HL-60 (cell line): ENCODE results near the gene DNAH8.
A peak's percentile ranks its signal among the peaks of the same experiment; 100 is the strongest.

Experiments
- DNase-seq, 2 experiments: peaks; one replicate each; pipeline ENCODE4 v3.0.0-alpha.2; 2010 to 2020; ENCODE audit warnings: low read depth in 1 of 2, low spot score in 1 of 2
- H3K27ac ChIP-seq: fragments of 250-450 bp; sonication (Bioruptor Pico); replicated peaks from 2 replicates; pipeline ENCODE4 v1.5.1; 2020; ENCODE audit warnings: mild to moderate bottlenecking, moderate library complexity
- H3K27me3 ChIP-seq: fragments of 250-450 bp; sonication (Bioruptor Pico); 2 replicates; pipeline ENCODE4 v1.5.1; 2021; ENCODE audit warnings: mild to moderate bottlenecking, moderate library complexity; ENCODE audit not compliant: insufficient read depth, poor library complexity, severe bottlenecking
- H3K4me3 ChIP-seq: replicated peaks from 2 replicates; pipeline ENCODE4 v1.5.1; 2011; ENCODE audit warnings: mild to moderate bottlenecking, control low read depth, low read length; ENCODE audit not compliant: insufficient read depth
- GABPA ChIP-seq: IDR thresholded peaks from 2 replicates; pipeline ENCODE4 v1.6.1; 2012; ENCODE audit warnings: low read depth
- POLR2AphosphoS5 ChIP-seq: IDR thresholded peaks from 2 replicates; pipeline ENCODE4 v1.6.1; 2012; ENCODE audit warnings: low read depth
- REST ChIP-seq: IDR thresholded peaks from 2 replicates; pipeline ENCODE4 v1.6.1; 2012; ENCODE audit warnings: low read depth; ENCODE audit not compliant: insufficient replicate concordance
- SPI1 ChIP-seq: IDR thresholded peaks from 2 replicates; pipeline ENCODE4 v1.6.1; 2012; ENCODE audit warnings: low read depth, mild to moderate bottlenecking, borderline replicate concordance
- TF ChIP-seq, protein P1 (sequence below): IDR thresholded peaks from one replicate; pipeline ENCODE4 v1.5.1; 2011; ENCODE audit warnings: low read length, control low read depth, inconsistent platforms; ENCODE audit not compliant: insufficient read depth

The DNAH8 gene

GRCh38 chr6:39021779-39022178 lies 306.7 kb downstream of the DNAH8 start:
- no peak for DNase-seq
- TF ChIP-seq GABPA: no peak
- no peak for TF ChIP-seq POLR2AphosphoS5
- no peak for TF ChIP-seq REST
- TF ChIP-seq, protein P1, sequence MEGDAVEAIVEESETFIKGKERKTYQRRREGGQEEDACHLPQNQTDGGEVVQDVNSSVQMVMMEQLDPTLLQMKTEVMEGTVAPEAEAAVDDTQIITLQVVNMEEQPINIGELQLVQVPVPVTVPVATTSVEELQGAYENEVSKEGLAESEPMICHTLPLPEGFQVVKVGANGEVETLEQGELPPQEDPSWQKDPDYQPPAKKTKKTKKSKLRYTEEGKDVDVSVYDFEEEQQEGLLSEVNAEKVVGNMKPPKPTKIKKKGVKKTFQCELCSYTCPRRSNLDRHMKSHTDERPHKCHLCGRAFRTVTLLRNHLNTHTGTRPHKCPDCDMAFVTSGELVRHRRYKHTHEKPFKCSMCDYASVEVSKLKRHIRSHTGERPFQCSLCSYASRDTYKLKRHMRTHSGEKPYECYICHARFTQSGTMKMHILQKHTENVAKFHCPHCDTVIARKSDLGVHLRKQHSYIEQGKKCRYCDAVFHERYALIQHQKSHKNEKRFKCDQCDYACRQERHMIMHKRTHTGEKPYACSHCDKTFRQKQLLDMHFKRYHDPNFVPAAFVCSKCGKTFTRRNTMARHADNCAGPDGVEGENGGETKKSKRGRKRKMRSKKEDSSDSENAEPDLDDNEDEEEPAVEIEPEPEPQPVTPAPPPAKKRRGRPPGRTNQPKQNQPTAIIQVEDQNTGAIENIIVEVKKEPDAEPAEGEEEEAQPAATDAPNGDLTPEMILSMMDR: no peak
- no peak for TF ChIP-seq SPI1
- Histone ChIP-seq H3K4me3 (no peak overlapping the region), H3K27ac (no peak overlapping the region), H3K27me3 (peaks cover 3% of the 10 kb centered on the region)

- no peak for TF ChIP-seq GABPA
- TF ChIP-seq, protein P1: no peak
- no peak for TF ChIP-seq REST
- TF ChIP-seq SPI1: no peak
- TF ChIP-seq POLR2AphosphoS5: no peak
- Histone ChIP-seq H3K27me3 (peaks cover 3% of the 10 kb centered on the region), H3K27ac (no peak overlapping the region), H3K4me3 (no peak overlapping the region)
- DNase-seq: no peak
These were observed 311.1 kb downstream of the DNAH8 start for GRCh38 chr6:39026175-39026574.

DNA sequence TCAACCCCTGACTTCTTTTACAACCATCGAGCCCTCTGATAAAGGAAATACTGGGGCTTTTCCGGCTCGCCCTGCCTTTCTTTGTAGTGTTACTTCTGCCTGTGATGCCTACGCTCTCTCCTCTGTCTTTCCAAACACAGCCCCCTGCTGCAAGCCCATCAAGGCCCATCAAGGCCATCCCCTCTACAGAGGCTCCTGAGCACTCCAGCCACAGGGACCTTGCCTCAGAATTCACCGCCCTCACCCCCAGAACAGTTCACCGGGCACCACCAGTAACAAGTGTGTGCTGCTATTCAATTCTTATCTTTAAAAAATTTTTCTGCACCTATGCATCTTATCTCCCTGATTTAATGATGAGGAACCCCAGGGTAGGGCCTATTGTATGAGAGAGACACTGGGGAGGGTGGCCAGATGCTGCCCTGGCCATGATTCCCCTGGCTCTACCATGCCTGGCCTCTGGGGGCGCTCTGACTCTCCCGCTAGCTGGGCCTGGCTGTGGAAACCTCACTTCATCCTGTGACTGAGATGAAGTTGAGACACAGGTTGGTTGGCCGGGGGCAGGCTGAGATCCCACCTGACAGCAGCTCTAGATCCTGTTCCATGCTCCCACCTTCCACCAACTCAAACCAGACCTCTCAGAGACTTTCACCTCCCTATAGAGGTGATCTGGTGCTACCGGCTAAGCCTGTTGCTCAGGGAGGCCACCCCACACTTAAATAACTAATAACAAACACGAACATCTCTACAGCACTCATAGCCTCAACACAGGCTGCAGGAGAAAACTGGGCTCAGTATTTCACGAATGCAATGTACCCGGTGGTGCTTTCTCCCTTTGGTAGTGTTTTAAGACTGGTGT lies 314.3 kb downstream of the DNAH8 start:
- no peak overlapping the region for H3K27ac ChIP-seq
- DNase-seq: peak in 1 of 2 experiments; percentile 29
- TF ChIP-seq, protein P1: peak; percentile 84
- no peak for TF ChIP-seq SPI1
- TF ChIP-seq REST: no peak
- TF ChIP-seq POLR2AphosphoS5: no peak
- no peak for TF ChIP-seq GABPA
- peaks cover 8% of the 10 kb centered on the region for H3K27me3 ChIP-seq
- no peak overlapping the region for H3K4me3 ChIP-seq
